Tibial nerve (tissue), 4 donors: ENCODE results near the gene OR4K5. TPM values are rescaled to one million over a fixed set of nuclear protein-coding genes. Genes with fewer than 3 reads are reported as not detected.

Experiments used
- DNase-seq, 2 donors: peaks; one replicate each; pipeline ENCODE4 v3.0.0-alpha.2; 2019; ENCODE audit warnings: low spot score in 2 of 2
- H3K27ac ChIP-seq, 4 donors: fragments of 200-600 bp; sonication (generic) in 3 of 4; one replicate each; pipeline ENCODE4 v1.5.1; 2017 to 2019; ENCODE audit warnings: mild to moderate bottlenecking in 1 of 4
- H3K27me3 ChIP-seq, 2 donors: fragments of 200-600 bp; sonication (generic) in 1 of 2; one replicate each; pipeline versions ENCODE4 v1.5.1 to v1.6.0; 2017 to 2019
- H3K36me3 ChIP-seq, 3 donors: fragments of 200-600 bp; sonication (generic); one replicate each; pipeline ENCODE4 v1.5.1; 2018 to 2019
- H3K4me1 ChIP-seq, 4 donors: fragments of 200-600 bp; sonication (generic) in 3 of 4; one replicate each; pipeline ENCODE4 v1.5.1; 2017 to 2019
- H3K4me3 ChIP-seq, 4 donors: fragments of 200-600 bp; sonication (generic) in 3 of 4; one replicate each; pipeline ENCODE4 v1.5.1; 2017 to 2019; ENCODE audit warnings: mild to moderate bottlenecking in 1 of 4, moderate library complexity in 1 of 4
- H3K9me3 ChIP-seq, 4 donors: fragments of 200-600 bp; sonication (generic) in 3 of 4; one replicate each; pipeline ENCODE4 v1.5.1; 2017 to 2019
- CTCF ChIP-seq, 5 experiments: fragments of 200-600 bp in 3 of 5; fragments of 450-650 bp in 2 of 5; sonication (generic) in 3 of 5; IDR thresholded peaks; one replicate each; pipeline ENCODE4 v1.5.1; 2016 to 2019; ENCODE audit warnings: antibody characterized with exemption in 5 of 5, mild to moderate bottlenecking in 3 of 5, moderate library complexity in 2 of 5
- EP300 ChIP-seq, 2 donors: sonication (generic); formaldehyde crosslinking; IDR thresholded peaks; one replicate each; pipeline ENCODE4 v1.6.1; 2017; ENCODE audit warnings: antibody characterized with exemption in 2 of 2, mild to moderate bottlenecking in 1 of 2
- POLR2A ChIP-seq, 2 donors: fragments of 450-650 bp; IDR thresholded peaks; one replicate each; pipeline ENCODE4 v1.6.1; 2017; ENCODE audit warnings: antibody characterized with exemption in 2 of 2, mild to moderate bottlenecking in 2 of 2, moderate library complexity in 2 of 2
- WGBS, 2 donors: methylation state at CpG; one replicate each; pipeline ENCODE4 v1.1.5; 2018; 5-methylcytosine and 5-hydroxymethylcytosine counted together
- total RNA-seq, 4 donors: library from RNA; depleted of rRNA; stranded (reverse); fragments of >200 nt; gene quantifications; one replicate each; pipeline ENCODE4 v1.1.0, GENCODE V29; 2016

Gene OR4K5
- total RNA-seq, 4 donors from 2014 or later, result not detected

GRCh38 chr14:19900999-19901398 is 19.4 kb upstream of the OR4K5 start:
- no peaks in the 10 kb centered on the region for H3K27me3 ChIP-seq
- no peaks in the 10 kb centered on the region for H3K4me1 ChIP-seq
- TF ChIP-seq CTCF (IDR thresholded peaks at IDR 0.05) (no peak), EP300 (IDR thresholded peaks at IDR 0.05) (no peak), POLR2A (IDR thresholded peaks at IDR 0.05) (no peak)
- no peak overlapping the region for H3K27ac ChIP-seq
- H3K36me3 ChIP-seq, result no peaks in the 10 kb centered on the region
- no peak overlapping the region for H3K4me3 ChIP-seq
- WGBS, 2 donors, result 65 to 69% methylated on average over 3 of the region's 3 CpGs
- no peak for DNase-seq
- peaks cover 0 to 31% (median 5%) of the 10 kb centered on the region in 4 donors for H3K9me3 ChIP-seq

- Histone ChIP-seq H3K27me3 (no peaks in the 10 kb centered on the region), H3K9me3 (peaks cover 0 to 17% (median 2%) of the 10 kb centered on the region in 4 donors), H3K27ac (no peak overlapping the region), H3K36me3 (peaks cover 0 to 2% (median 0%) of the 10 kb centered on the region in 3 donors), H3K4me1 (no peaks in the 10 kb centered on the region), H3K4me3 (no peak overlapping the region)
- 76 to 77% methylated on average over 4 of the region's 4 CpGs for WGBS, 2 donors
- DNase-seq, result no peak
- TF ChIP-seq POLR2A (IDR thresholded peaks at IDR 0.05) (no peak), EP300 (IDR thresholded peaks at IDR 0.05) (no peak)
Measured at GRCh38 chr14:19902409-19902808, 18.0 kb upstream of the OR4K5 start.

GRCh38 chr14:19906665-19907064 is 13.7 kb upstream of the OR4K5 start:
- no peaks in the 10 kb centered on the region for H3K4me1 ChIP-seq
- TF ChIP-seq POLR2A (IDR thresholded peaks at IDR 0.05), result no peak
- TF ChIP-seq EP300 (IDR thresholded peaks at IDR 0.05), result no peak
- no peak for TF ChIP-seq CTCF (IDR thresholded peaks at IDR 0.05)
- H3K27me3 ChIP-seq, result no peaks in the 10 kb centered on the region
- DNase-seq, result no peak
- H3K4me3 ChIP-seq, result no peak overlapping the region
- H3K36me3 ChIP-seq, result peaks cover 0 to 2% (median 0%) of the 10 kb centered on the region in 3 donors
- H3K9me3 ChIP-seq, result peaks cover 0 to under 1% (median 0%) of the 10 kb centered on the region in 4 donors
- no peak overlapping the region for H3K27ac ChIP-seq

- DNase-seq, result no peak
- TF ChIP-seq EP300 (IDR thresholded peaks at IDR 0.05), result no peak
- TF ChIP-seq POLR2A (IDR thresholded peaks at IDR 0.05), result no peak
- no peak for TF ChIP-seq CTCF (IDR thresholded peaks at IDR 0.05)
- Histone ChIP-seq H3K4me3 (no peak overlapping the region), H3K27me3 (no peaks in the 10 kb centered on the region), H3K9me3 (no peaks in the 10 kb centered on the region), H3K36me3 (peaks cover 0 to 2% (median 0%) of the 10 kb centered on the region in 3 donors), H3K27ac (no peak overlapping the region), H3K4me1 (no peaks in the 10 kb centered on the region)
- 36 to 44% methylated on average over 3 of the region's 3 CpGs for WGBS, 2 donors
Measured at GRCh38 chr14:19911114-19911513, 9.3 kb upstream of the OR4K5 start.

- no peaks in the 10 kb centered on the region for H3K36me3 ChIP-seq
- no peak for DNase-seq
- H3K4me3 ChIP-seq, result no peak overlapping the region
- no peak overlapping the region for H3K27ac ChIP-seq
- H3K9me3 ChIP-seq, result no peaks in the 10 kb centered on the region
- TF ChIP-seq CTCF (IDR thresholded peaks at IDR 0.05), result no peak
- no peak for TF ChIP-seq POLR2A (IDR thresholded peaks at IDR 0.05)
- TF ChIP-seq EP300 (IDR thresholded peaks at IDR 0.05), result no peak
- H3K27me3 ChIP-seq, result no peaks in the 10 kb centered on the region
- H3K4me1 ChIP-seq, result no peaks in the 10 kb centered on the region
- WGBS, 2 donors, result 63 to 68% methylated on average over 3 of the region's 3 CpGs
Measured at GRCh38 chr14:19917243-19917642, 3.2 kb upstream of the OR4K5 start.

GRCh38 chr14:19917955-19918518 is 2.4 kb upstream of the OR4K5 start:
- no peak overlapping the region for H3K4me3 ChIP-seq
- H3K27ac ChIP-seq, result no peak overlapping the region
- no peak for TF ChIP-seq EP300 (IDR thresholded peaks at IDR 0.05)
- no peak for TF ChIP-seq CTCF (IDR thresholded peaks at IDR 0.05)
- DNase-seq, result no peak
- H3K9me3 ChIP-seq, result no peaks in the 10 kb centered on the region
- no peaks in the 10 kb centered on the region for H3K27me3 ChIP-seq
- 59 to 67% methylated on average over 1 of the region's 1 CpG for WGBS, 2 donors
- H3K4me1 ChIP-seq, result no peaks in the 10 kb centered on the region
- H3K36me3 ChIP-seq, result no peaks in the 10 kb centered on the region
